Stimulated activated CD8-positive, alpha-beta memory T cell treated with anti-CD3 and anti-CD28 coated beads, Interleukin-2, amount 100 ng/mL, for 48 hours (primary cell): ENCODE data around the gene CAMKK1.

Source experiments
- DNase-seq, 2 donors: peaks; one replicate each; pipeline ENCODE4 v3.0.0-alpha.2; 2020; ENCODE audit warnings: low read depth in 2 of 2

Gene CAMKK1

GRCh38 chr17:3893003-3893719, at the start of gene CAMKK1:
Gene CAMKK1 (minus strand): TSS chr17:3893053. CDS start chr17:3885687, 7,366 bp downstream.
- peak; percentile 85 to 90 for DNase-seq

- DNase-seq = no peak
These were observed 48.3 kb upstream of the CAMKK1 start for GRCh38 chr17:3940965-3941698.

- DNase-seq = no peak
These were observed 44.5 kb upstream of the CAMKK1 start for GRCh38 chr17:3937359-3937758.

GRCh38 chr17:3935825-3936355, 43.0 kb upstream of the CAMKK1 start:
- DNase-seq = no peak

- no peak for DNase-seq
These were observed 42.3 kb upstream of the CAMKK1 start for GRCh38 chr17:3935140-3935542.

- DNase-seq = no peak
These were observed 36.9 kb upstream of the CAMKK1 start for GRCh38 chr17:3929764-3930163.

- no peak for DNase-seq
These were observed 36.3 kb upstream of the CAMKK1 start for GRCh38 chr17:3929181-3929580.

GRCh38 chr17:3928406-3928805, 35.6 kb upstream of the CAMKK1 start:
- no peak for DNase-seq

GRCh38 chr17:3927628-3928340, 34.9 kb upstream of the CAMKK1 start:
- no peak for DNase-seq

- DNase-seq = no peak
These were observed 34.2 kb upstream of the CAMKK1 start for GRCh38 chr17:3926860-3927627.

GRCh38 chr17:3925684-3926485, 33.0 kb upstream of the CAMKK1 start:
- no peak for DNase-seq

- DNase-seq = no peak
These were observed 31.9 kb upstream of the CAMKK1 start for GRCh38 chr17:3924512-3925350.

- DNase-seq = no peak
These were observed 30.8 kb upstream of the CAMKK1 start for GRCh38 chr17:3923466-3924190.

- DNase-seq = no peak
These were observed 29.9 kb upstream of the CAMKK1 start for GRCh38 chr17:3922765-3923164.

- no peak for DNase-seq
These were observed 28.9 kb upstream of the CAMKK1 start for GRCh38 chr17:3921502-3922319.

GRCh38 chr17:3921006-3921405, 28.2 kb upstream of the CAMKK1 start:
- DNase-seq = no peak

- DNase-seq = no peak
These were observed 26.3 kb upstream of the CAMKK1 start for GRCh38 chr17:3919123-3919624.
